ENCODE measurements around the gene OBSL1.

DNA sequence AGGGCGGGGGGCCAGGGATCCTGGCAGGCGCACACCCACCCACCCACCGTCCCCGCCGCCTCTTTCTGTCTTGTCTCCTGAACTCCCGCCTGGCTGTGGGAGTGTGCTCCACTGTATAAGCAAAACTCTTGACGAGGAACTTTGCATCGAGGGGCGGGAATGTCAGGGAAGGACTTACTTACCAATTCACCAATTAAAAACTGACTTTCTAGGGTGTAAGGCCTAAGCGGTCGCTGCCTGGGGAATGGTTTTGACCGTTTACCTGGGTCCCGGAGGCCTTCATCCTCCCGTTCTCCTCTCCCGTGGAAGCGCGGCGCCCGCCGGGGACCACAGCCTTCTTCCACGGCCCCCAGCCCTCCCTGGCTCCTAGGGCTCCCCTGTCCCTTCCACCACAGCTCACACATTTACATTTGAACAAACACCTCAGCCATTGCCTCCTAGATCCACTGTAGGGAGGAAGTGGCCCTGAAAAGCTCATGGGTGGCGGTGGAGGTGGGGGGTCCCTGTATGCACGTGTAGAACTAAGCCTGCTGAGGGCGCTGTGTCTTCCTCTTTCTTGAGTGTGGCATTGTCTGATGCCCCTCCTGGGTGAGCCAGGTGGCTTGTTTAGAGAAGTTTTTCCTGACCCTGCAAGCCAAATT, 48.2 kb downstream of the OBSL1 start:
- TF ChIP-seq, protein P1, sequence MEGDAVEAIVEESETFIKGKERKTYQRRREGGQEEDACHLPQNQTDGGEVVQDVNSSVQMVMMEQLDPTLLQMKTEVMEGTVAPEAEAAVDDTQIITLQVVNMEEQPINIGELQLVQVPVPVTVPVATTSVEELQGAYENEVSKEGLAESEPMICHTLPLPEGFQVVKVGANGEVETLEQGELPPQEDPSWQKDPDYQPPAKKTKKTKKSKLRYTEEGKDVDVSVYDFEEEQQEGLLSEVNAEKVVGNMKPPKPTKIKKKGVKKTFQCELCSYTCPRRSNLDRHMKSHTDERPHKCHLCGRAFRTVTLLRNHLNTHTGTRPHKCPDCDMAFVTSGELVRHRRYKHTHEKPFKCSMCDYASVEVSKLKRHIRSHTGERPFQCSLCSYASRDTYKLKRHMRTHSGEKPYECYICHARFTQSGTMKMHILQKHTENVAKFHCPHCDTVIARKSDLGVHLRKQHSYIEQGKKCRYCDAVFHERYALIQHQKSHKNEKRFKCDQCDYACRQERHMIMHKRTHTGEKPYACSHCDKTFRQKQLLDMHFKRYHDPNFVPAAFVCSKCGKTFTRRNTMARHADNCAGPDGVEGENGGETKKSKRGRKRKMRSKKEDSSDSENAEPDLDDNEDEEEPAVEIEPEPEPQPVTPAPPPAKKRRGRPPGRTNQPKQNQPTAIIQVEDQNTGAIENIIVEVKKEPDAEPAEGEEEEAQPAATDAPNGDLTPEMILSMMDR (IDR thresholded peaks at IDR 0.05): no peak
- TF ChIP-seq POLR2A (IDR thresholded peaks at IDR 0.05) (no peak), EP300 (IDR thresholded peaks at IDR 0.05) (no peak)

All from ovary (tissue), 3 donors.